ENCODE measurements around the gene DNAI4. TPM values are rescaled to one million over a fixed set of nuclear protein-coding genes. Genes with fewer than 3 reads are reported as not detected.
A peak's percentile ranks its signal among the peaks of the same experiment; 100 is the strongest.

Gene DNAI4
- total RNA-seq, 1 experiment from 2014 or later = 3.9 TPM

DNA sequence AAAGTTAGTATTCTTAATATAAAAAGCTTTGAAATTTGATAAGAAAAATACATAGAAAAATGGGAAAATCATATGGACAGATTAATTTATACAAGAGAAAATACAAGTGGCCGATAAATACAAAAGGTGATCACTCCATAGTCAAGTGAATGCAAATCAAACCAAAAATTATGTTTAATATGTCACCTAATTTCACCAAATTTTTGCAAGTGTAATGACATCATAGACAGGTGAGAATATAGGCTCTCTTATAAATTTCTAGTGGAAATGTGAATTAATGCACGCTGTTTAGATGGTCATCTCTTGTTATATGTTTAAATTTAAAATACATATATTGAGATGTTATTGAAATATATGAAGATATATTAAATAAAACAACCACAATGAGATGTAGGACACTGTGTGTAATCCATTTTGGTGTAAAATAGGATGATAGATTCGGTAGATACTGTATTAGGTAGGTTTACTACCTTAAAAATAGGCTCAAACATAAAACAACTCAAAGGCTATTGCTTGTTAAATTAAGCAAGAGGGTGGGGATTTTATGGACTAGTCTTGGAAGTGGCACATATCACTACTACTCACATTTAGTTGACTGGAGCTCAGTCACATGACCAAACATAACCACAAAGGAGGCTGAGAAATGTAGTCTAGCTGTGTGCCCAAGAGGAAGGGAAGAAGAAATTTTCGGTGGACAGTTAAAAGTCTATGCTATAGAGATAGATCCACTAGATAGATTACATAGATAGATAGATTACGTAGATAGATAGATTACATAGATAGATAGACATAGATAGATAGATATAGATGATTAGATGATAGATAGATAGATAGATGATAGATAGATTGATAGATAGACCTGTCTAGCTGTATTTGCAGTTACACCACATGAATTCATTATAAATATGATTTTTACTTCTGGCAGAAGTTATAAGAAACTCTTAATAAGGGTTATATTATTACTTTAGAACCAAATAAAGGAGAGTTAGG lies 132.7 kb downstream of the DNAI4 start:
- H3K4me1 ChIP-seq (ENCODE audit: control insufficient read depth in 1 of 2, insufficient read depth in 2 of 2, low read length in 2 of 2) = peaks cover 4% of the 10 kb centered on the region in 2 experiments; a peak in 3 of 4 replicates
- intact Hi-C loops (cut with micrococcal nuclease) = no loop called here
- no peaks in the 10 kb centered on the region for H3K9me2 ChIP-seq (ENCODE audit: insufficient read depth)
- no peak for TF ChIP-seq SIN3A (IDR thresholded peaks at IDR 0.05; ENCODE audit: low read depth)
- CTCF ChIA-PET = no interaction called here
- DNase-seq (ENCODE audit: low read depth, low spot score) (no peak), ATAC-seq (no peak)
- no peak overlapping the region for H3K27ac ChIP-seq (ENCODE audit: low read depth, low read length)
- no peaks in the 10 kb centered on the region for H3K27me3 ChIP-seq (ENCODE audit: insufficient read depth, low read length)
- no peaks in the 10 kb centered on the region for H3K79me2 ChIP-seq (ENCODE audit: insufficient read depth, low read length)
- no peak overlapping the region for H3K9ac ChIP-seq (ENCODE audit: low read length)
- no peaks in the 10 kb centered on the region for H4K20me1 ChIP-seq (ENCODE audit: insufficient read depth)
- no peak overlapping the region for H3K4me3 ChIP-seq (replicated peaks in 1 of 2; ENCODE audit: low read depth in 1 of 2, low read length in 2 of 2)
- no peak overlapping the region for H3K4me2 ChIP-seq (ENCODE audit: low read length)
- H2AFZ ChIP-seq (ENCODE audit: low read depth, low read length, poor library complexity, severe bottlenecking) = peak overlapping the region; percentile 59
- BruUV-seq (replicated peaks) = no TSS peak
- POLR2A ChIA-PET = no interaction called here
- H3K9me3 ChIP-seq (ENCODE audit: control insufficient read depth in 1 of 2, insufficient read depth in 1 of 2, low read depth in 1 of 2, low read length in 2 of 2) = no peaks in the 10 kb centered on the region
- RAD21 ChIA-PET (ENCODE audit: low non-redundant PET in 1 of 2, low total read pairs in 2 of 2, uncharacterized antibody in 2 of 2, unreplicated experiment in 2 of 2) = no interaction called here
- H3K36me3 ChIP-seq (ENCODE audit: control insufficient read depth in 1 of 2, insufficient read depth in 2 of 2, low read length in 2 of 2) = no peaks in the 10 kb centered on the region

DNA sequence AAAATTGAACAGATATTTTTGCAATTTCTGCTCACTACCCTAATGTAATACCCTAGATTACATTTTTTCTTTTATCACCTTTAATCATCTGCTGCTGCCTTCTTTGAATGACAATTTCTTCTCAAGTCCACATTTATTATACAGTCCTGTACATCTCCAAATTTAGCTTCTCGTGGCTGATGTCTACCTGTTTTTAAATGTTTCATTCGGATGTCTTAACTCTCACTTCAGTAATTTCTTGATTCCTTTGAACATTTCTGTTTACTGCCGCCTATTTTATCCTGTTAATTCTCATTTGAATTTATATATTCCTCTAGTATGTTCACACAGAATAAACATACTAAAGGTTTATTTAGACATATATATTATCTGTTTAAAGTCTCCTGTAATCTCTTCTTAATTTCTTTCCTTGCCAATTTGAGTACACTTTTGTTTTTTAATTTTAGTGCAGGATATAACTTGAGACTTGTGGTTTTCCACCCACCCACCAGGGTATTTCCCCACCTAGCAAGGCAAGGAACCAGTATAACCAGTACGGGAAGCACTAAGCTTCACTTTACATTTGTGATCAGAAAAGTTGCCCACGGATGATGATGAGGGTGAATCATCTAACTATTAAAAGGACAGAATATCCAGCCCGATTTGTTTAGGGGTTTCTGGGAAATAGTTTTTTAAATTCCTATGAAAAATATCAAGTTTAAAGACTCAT lies 136.3 kb downstream of the DNAI4 start:
- H3K4me1 ChIP-seq (ENCODE audit: control insufficient read depth in 1 of 2, insufficient read depth in 2 of 2, low read length in 2 of 2) = peaks cover 4% of the 10 kb centered on the region in 2 experiments; a peak in 3 of 4 replicates
- no peaks in the 10 kb centered on the region for H3K27me3 ChIP-seq (ENCODE audit: insufficient read depth, low read length)
- H3K4me3 ChIP-seq (replicated peaks in 1 of 2; ENCODE audit: low read depth in 1 of 2, low read length in 2 of 2) = no peak overlapping the region
- no peaks in the 10 kb centered on the region for H4K20me1 ChIP-seq (ENCODE audit: insufficient read depth)
- no peaks in the 10 kb centered on the region for H3K9me2 ChIP-seq (ENCODE audit: insufficient read depth)
- peak overlapping the region; percentile 83 for H2AFZ ChIP-seq (ENCODE audit: low read depth, low read length, poor library complexity, severe bottlenecking)
- TF ChIP-seq EGR1 (IDR thresholded peaks at IDR 0.05; ENCODE audit: low read depth) (peak; percentile 37; the same call in 1 of the 2 replicates), ZFX (IDR thresholded peaks at IDR 0.05) (no peak), JUND (IDR thresholded peaks at IDR 0.05) (0 out of 2 replicates have a peak, but pooled peaks have one; percentile 17)
- H3K79me2 ChIP-seq (ENCODE audit: insufficient read depth, low read length) = no peaks in the 10 kb centered on the region
- H3K9ac ChIP-seq (ENCODE audit: low read length) = no peak overlapping the region
- H3K27ac ChIP-seq (ENCODE audit: low read depth, low read length) = no peak overlapping the region
- intact Hi-C loops (cut with micrococcal nuclease) = no loop called here
- no peaks in the 10 kb centered on the region for H3K9me3 ChIP-seq (ENCODE audit: control insufficient read depth in 1 of 2, insufficient read depth in 1 of 2, low read depth in 1 of 2, low read length in 2 of 2)
- RAD21 ChIA-PET (ENCODE audit: low non-redundant PET in 1 of 2, low total read pairs in 2 of 2, uncharacterized antibody in 2 of 2, unreplicated experiment in 2 of 2) = no interaction called here
- no peak for DNase-seq (ENCODE audit: low read depth, low spot score)
- H3K4me2 ChIP-seq (ENCODE audit: low read length) = peak overlapping the region; percentile 39; the same call in 1 of the 2 replicates
- CTCF ChIA-PET = interaction anchor here (0.6 to 2.4 kb wide), 2 partner anchors 23 to 337 kb away, joined by 3 to 5 read pairs; no protein-coding TSS in a partner anchor
- BruUV-seq (replicated peaks) = no TSS peak
- ATAC-seq = peak; percentile 36; the same call in 1 of the 2 replicates
- POLR2A ChIA-PET = no interaction called here
- no peaks in the 10 kb centered on the region for H3K36me3 ChIP-seq (ENCODE audit: control insufficient read depth in 1 of 2, insufficient read depth in 2 of 2, low read length in 2 of 2)
